ENCODE results near the gene HPSE2.

Gene HPSE2

GRCh38 chr10:98831391-98831790 is 404.3 kb downstream of the HPSE2 start:
- no peak for DNase-seq

- no peak for DNase-seq
Observed at GRCh38 chr10:98825741-98826140, 409.9 kb downstream of the HPSE2 start.

GRCh38 chr10:98817396-98817795 is 418.3 kb downstream of the HPSE2 start:
- DNase-seq = no peak

- no peak for DNase-seq
Observed at GRCh38 chr10:98815039-98815885, 420.4 kb downstream of the HPSE2 start.

- no peak for DNase-seq
Observed at GRCh38 chr10:98814470-98814869, 421.2 kb downstream of the HPSE2 start.

GRCh38 chr10:98808282-98808892 is 427.3 kb downstream of the HPSE2 start:
- DNase-seq = no peak

GRCh38 chr10:98800263-98800662 is 435.4 kb downstream of the HPSE2 start:
- no peak for DNase-seq

- no peak for DNase-seq
Observed at GRCh38 chr10:98795467-98795866, 440.2 kb downstream of the HPSE2 start.

- no peak for DNase-seq
Observed at GRCh38 chr10:98790817-98791216, 444.8 kb downstream of the HPSE2 start.

GRCh38 chr10:98778277-98778759 is 457.3 kb downstream of the HPSE2 start:
- DNase-seq = no peak

GRCh38 chr10:98758463-98758862 is 477.2 kb downstream of the HPSE2 start:
- no peak for DNase-seq

- no peak for DNase-seq
Observed at GRCh38 chr10:98748298-98748697, 487.4 kb downstream of the HPSE2 start.

GRCh38 chr10:98745645-98746044 is 490.0 kb downstream of the HPSE2 start:
- no peak for DNase-seq

- DNase-seq = no peak
Observed at GRCh38 chr10:98720551-98720950, 515.1 kb downstream of the HPSE2 start.

GRCh38 chr10:98713586-98713985 is 522.1 kb downstream of the HPSE2 start:
- DNase-seq = no peak

- no peak for DNase-seq
Observed at GRCh38 chr10:98696516-98696915, 539.1 kb downstream of the HPSE2 start.

- DNase-seq = no peak
Observed at GRCh38 chr10:98694883-98695282, 540.8 kb downstream of the HPSE2 start.

GRCh38 chr10:98694014-98694413 is 541.6 kb downstream of the HPSE2 start:
- DNase-seq = no peak

- no peak for DNase-seq
Observed at GRCh38 chr10:98687685-98688084, 548.0 kb downstream of the HPSE2 start.

- DNase-seq = no peak
Observed at GRCh38 chr10:98684019-98684899, 551.4 kb downstream of the HPSE2 start.

- DNase-seq = no peak
Observed at GRCh38 chr10:98676895-98677294, 558.8 kb downstream of the HPSE2 start.

GRCh38 chr10:98675902-98676301 is 559.8 kb downstream of the HPSE2 start:
- no peak for DNase-seq

- peak; percentile 88 for DNase-seq
Observed at GRCh38 chr10:98673171-98673782, 562.4 kb downstream of the HPSE2 start.

Measured in islet precursor cell (in vitro differentiated cells).